GM18907 (cell line): ENCODE results near the gene DACH2.
"Not testable (repeated sequence)": the region's sequence is repeated elsewhere in the genome, so short reads cannot be mapped to it uniquely, and the experiment has no call there.

ENCODE experiments used
- ATAC-seq: cut with Tn5 transposase; IDR thresholded peaks from one replicate; pipeline ENCODE4 v1.9.1; 2021; ENCODE audit warnings: mild to moderate bottlenecking, moderate library complexity; ENCODE audit not compliant: unreplicated experiment

The DACH2 gene

GRCh38 chrX:86148024-86148511 lies at the start of gene DACH2:
Gene DACH2 (plus strand): TSS chrX:86148451.
- peak; percentile 99 for ATAC-seq

GRCh38 chrX:86102341-86102740 lies 45.9 kb upstream of the DACH2 start:
- no peak for ATAC-seq

- ATAC-seq: no peak
Observed at GRCh38 chrX:86103061-86103460, 45.2 kb upstream of the DACH2 start.

GRCh38 chrX:86104526-86104925 lies 43.7 kb upstream of the DACH2 start:
- ATAC-seq: no peak

GRCh38 chrX:86121916-86122315 lies 26.3 kb upstream of the DACH2 start:
- no peak for ATAC-seq

- peak; percentile 61 for ATAC-seq
Observed at GRCh38 chrX:86133761-86134160, 14.5 kb upstream of the DACH2 start.

GRCh38 chrX:86137071-86137470 lies 11.2 kb upstream of the DACH2 start:
- no peak for ATAC-seq

GRCh38 chrX:86141786-86142185 lies 6.5 kb upstream of the DACH2 start:
- ATAC-seq: no peak

- ATAC-seq: no peak
Observed at GRCh38 chrX:86146102-86146501, 2.1 kb upstream of the DACH2 start.

- ATAC-seq: peak; percentile 12
Observed at GRCh38 chrX:86148594-86148993, 343 bp downstream of the DACH2 start.

GRCh38 chrX:86149119-86149518 lies 868 bp downstream of the DACH2 start:
- no peak for ATAC-seq

- no peak for ATAC-seq
Observed at GRCh38 chrX:86154553-86154952, 6.3 kb downstream of the DACH2 start.

- peak; percentile 73 for ATAC-seq
Observed at GRCh38 chrX:86171366-86171765, 23.1 kb downstream of the DACH2 start.

- ATAC-seq: no peak
Observed at GRCh38 chrX:86178906-86179305, 30.7 kb downstream of the DACH2 start.

GRCh38 chrX:86181325-86181724 lies 33.1 kb downstream of the DACH2 start:
- ATAC-seq: not testable (repeated sequence)

- no peak for ATAC-seq
Observed at GRCh38 chrX:86192827-86193226, 44.6 kb downstream of the DACH2 start.

GRCh38 chrX:86194758-86195157 lies 46.5 kb downstream of the DACH2 start:
- no peak for ATAC-seq

GRCh38 chrX:86195343-86195742 lies 47.1 kb downstream of the DACH2 start:
- ATAC-seq: no peak

- ATAC-seq: no peak
Observed at GRCh38 chrX:86197815-86198214, 49.6 kb downstream of the DACH2 start.

GRCh38 chrX:86210772-86211171 lies 62.5 kb downstream of the DACH2 start:
- ATAC-seq: no peak

- ATAC-seq: no peak
Observed at GRCh38 chrX:86215260-86215659, 67.0 kb downstream of the DACH2 start.

- ATAC-seq: no peak
Observed at GRCh38 chrX:86237482-86237881, 89.2 kb downstream of the DACH2 start.

GRCh38 chrX:86241547-86241946 lies 93.3 kb downstream of the DACH2 start:
- ATAC-seq: no peak

- ATAC-seq: no peak
Observed at GRCh38 chrX:86263526-86263925, 115.3 kb downstream of the DACH2 start.
